GM23338 (cell line): Measurements from ENCODE around the gene PHKB. TPM values are rescaled to one million over a fixed set of nuclear protein-coding genes. Genes with fewer than 3 reads are reported as not detected.

Experiments used
- ATAC-seq: fragments of 200-7000 bp; cut with Tn5 transposase; 3 replicates; pipeline ENCODE4 v1.9.1; 2020
- DNase-seq: peaks from one replicate; pipeline ENCODE4 v3.0.0-alpha.2; 2015; ENCODE audit warnings: low spot score
- H2AFZ ChIP-seq: fragments of 200-600 bp; sonication (generic); 2 replicates; pipeline ENCODE4 v1.8.0; 2016; ENCODE audit warnings: antibody characterized with exemption, mild to moderate bottlenecking, moderate library complexity
- H3F3A ChIP-seq: fragments of 200-600 bp; sonication (generic); replicated peaks from 2 replicates; pipeline ENCODE4 v1.8.0; 2017; ENCODE audit warnings: antibody characterized with exemption, mixed run types, low read depth
- H3K27ac ChIP-seq: fragments of 200-600 bp; sonication (generic); 2 replicates; pipeline ENCODE4 v1.6.1; 2016; ENCODE audit warnings: low read depth
- H3K27me3 ChIP-seq: fragments of 200-600 bp; sonication (generic); 2 replicates; pipeline ENCODE4 v1.8.0; 2016; ENCODE audit warnings: mild to moderate bottlenecking, mixed run types, moderate library complexity; ENCODE audit not compliant: insufficient read depth
- H3K36me3 ChIP-seq: fragments of 200-600 bp; sonication (generic); 2 replicates; pipeline ENCODE4 v1.8.0; 2016; ENCODE audit warnings: mild to moderate bottlenecking; ENCODE audit not compliant: insufficient read depth
- H3K4me1 ChIP-seq: fragments of 200-600 bp; sonication (generic); 2 replicates; pipeline ENCODE4 v1.8.0; 2016; ENCODE audit warnings: mild to moderate bottlenecking, moderate library complexity; ENCODE audit not compliant: insufficient read depth
- H3K4me2 ChIP-seq: fragments of 200-600 bp; sonication (generic); 2 replicates; pipeline ENCODE4 v1.7.1; 2017; ENCODE audit warnings: mixed run types
- H3K4me3 ChIP-seq: fragments of 200-600 bp; sonication (generic); 2 replicates; pipeline ENCODE4 v1.6.1; 2016; ENCODE audit warnings: mixed run types
- H3K79me2 ChIP-seq: fragments of 200-600 bp; sonication (generic); replicated peaks from 2 replicates; pipeline ENCODE4 v1.8.0; 2017; ENCODE audit warnings: mild to moderate bottlenecking; ENCODE audit not compliant: insufficient read depth
- H3K9me2 ChIP-seq: fragments of 200-600 bp; sonication (generic); 2 replicates; pipeline ENCODE4 v1.8.0; 2017; ENCODE audit not compliant: insufficient read depth
- H4K20me1 ChIP-seq: fragments of 200-600 bp; sonication (generic); replicated peaks from 2 replicates; pipeline ENCODE4 v1.8.0; 2017; ENCODE audit warnings: mild to moderate bottlenecking; ENCODE audit not compliant: insufficient read depth
- H3K27ac Mint-ChIP-seq: 2 replicates; pipeline ENCODE4 v1.8.0; 2020; ENCODE audit warnings: inconsistent platforms, mild to moderate bottlenecking, moderate library complexity, mixed read lengths
- H3K27me3 Mint-ChIP-seq: 3 replicates; pipeline ENCODE4 v1.8.0; 2022; ENCODE audit warnings: low read depth, mild to moderate bottlenecking, moderate library complexity, mixed read lengths, inconsistent platforms; ENCODE audit not compliant: insufficient read depth, poor library complexity
- H3K36me3 Mint-ChIP-seq: 3 replicates; pipeline ENCODE4 v1.8.0; 2021; ENCODE audit warnings: low read depth, mild to moderate bottlenecking, inconsistent platforms, moderate library complexity, mixed read lengths
- H3K4me1 Mint-ChIP-seq: 3 replicates; pipeline ENCODE4 v1.8.0; 2020; ENCODE audit warnings: mild to moderate bottlenecking, inconsistent platforms, mixed read lengths
- H3K4me3 Mint-ChIP-seq: 3 replicates; pipeline ENCODE4 v1.8.0; 2021; ENCODE audit warnings: moderate library complexity, mild to moderate bottlenecking, inconsistent platforms, mixed read lengths
- H3K9me3 Mint-ChIP-seq: 3 replicates; pipeline ENCODE4 v1.8.0; 2020; ENCODE audit warnings: moderate library complexity, mild to moderate bottlenecking, inconsistent platforms, mixed read lengths
- CREB1 ChIP-seq: fragments of 250-450 bp; sonication (Bioruptor Pico); IDR thresholded peaks from 2 replicates; pipeline ENCODE4 v1.5.0; 2020; ENCODE audit warnings: low read depth, mild to moderate bottlenecking, moderate library complexity
- CTCF ChIP-seq, 2 experiments: fragments of 200-600 bp in 1 of 2; sonication (generic) in 1 of 2; conservative IDR thresholded peaks; 2 replicates each; pipeline versions ENCODE4 v1.5.1 to v1.6.1; 2016 to 2017; ENCODE audit warnings: antibody characterized with exemption in 2 of 2, low read depth in 2 of 2, mild to moderate bottlenecking in 2 of 2, moderate library complexity in 1 of 2
- ETS1 ChIP-seq: IDR thresholded peaks from 2 replicates; pipeline ENCODE4 v1.6.1; 2016; ENCODE audit warnings: antibody characterized with exemption
- EZH2 ChIP-seq: fragments of 200-600 bp; sonication (generic); IDR thresholded peaks from one replicate; pipeline ENCODE4 v1.8.0; 2017; ENCODE audit warnings: antibody characterized with exemption, mild to moderate bottlenecking, low read depth; ENCODE audit not compliant: unreplicated experiment
- NANOG ChIP-seq: IDR thresholded peaks from 2 replicates; pipeline ENCODE4 v1.6.1; 2016; ENCODE audit warnings: antibody characterized with exemption, borderline replicate concordance
- POLR2AphosphoS5 ChIP-seq: IDR thresholded peaks from 2 replicates; pipeline ENCODE4 v1.6.1; 2016; ENCODE audit warnings: antibody characterized with exemption, low read depth
- REST ChIP-seq: IDR thresholded peaks from one replicate; pipeline ENCODE4 v1.6.1; 2018; ENCODE audit warnings: antibody characterized with exemption; ENCODE audit not compliant: unreplicated experiment
- ZNF114 ChIP-seq: fragments of 250-450 bp; sonication (Bioruptor Pico); IDR thresholded peaks from 2 replicates; pipeline ENCODE4 v1.5.0; 2020; ENCODE audit warnings: mild to moderate bottlenecking, moderate library complexity
- ZNF331 ChIP-seq: fragments of 250-450 bp; sonication (Bioruptor Pico); IDR thresholded peaks from 2 replicates; pipeline ENCODE4 v1.5.0; 2020; ENCODE audit warnings: low read depth, mild to moderate bottlenecking, moderate library complexity
- ZNF462 ChIP-seq: fragments of 250-450 bp; sonication (Bioruptor Pico); IDR thresholded peaks from 2 replicates; pipeline ENCODE4 v1.5.0; 2020; ENCODE audit warnings: mild to moderate bottlenecking, moderate library complexity
- polyA plus RNA-seq: library from polyadenylated mRNA; unstranded; fragments of >200 nt; fragmentation: Nextera tagmentation; extraction: Ambion mirVana; gene quantifications from 2 replicates; pipeline ENCODE4 v1.2.1, GENCODE V29; 2016
- total RNA-seq: library from RNA; depleted of rRNA; stranded (reverse); fragments of >200 nt; shearing (Covaris generic); gene quantifications from 2 replicates; pipeline ENCODE4 v1.2.3, GENCODE V29; 2014

PHKB gene
- total and polyA plus RNA-seq, 2 experiments from 2014 or later = 20.3 to 57.3 TPM

- TF ChIP-seq ZNF462 (no peak), ZNF114 (CRISPR knock-in tag) (no peak), ZNF331 (CRISPR knock-in tag) (no peak), NANOG (no peak), CREB1 (CRISPR knock-in tag) (no peak), POLR2AphosphoS5 (no peak)
These were observed 195.9 kb downstream of the PHKB start (continued) for GRCh38 chr16:47657032-47657431.

- Histone ChIP-seq H3K27me3 (no peaks in the 10 kb centered on the region), H3F3A (no peaks in the 10 kb centered on the region), H3K9me2 (no peaks in the 10 kb centered on the region), H3K27ac (no peak overlapping the region), H3K36me3 (0 out of 2 replicates have a peak, but pooled peaks cover 4% of the 10 kb centered on the region), H3K4me2 (no peak overlapping the region), H3K4me1 (no peaks in the 10 kb centered on the region), H4K20me1 (no peaks in the 10 kb centered on the region), H2AFZ (no peak overlapping the region), H3K79me2 (no peaks in the 10 kb centered on the region), H3K4me3 (no peak overlapping the region)
- no peak for DNase-seq
- H3K27me3 Mint-ChIP-seq = no peaks in the 10 kb centered on the region
- H3K4me3 Mint-ChIP-seq = no peak overlapping the region
- H3K27ac Mint-ChIP-seq = no peak overlapping the region
- no peak for ATAC-seq
- TF ChIP-seq ETS1 (no peak), NANOG (no peak), REST (no peak), CTCF (conservative IDR thresholded peaks at IDR 0.05; ENCODE audit: low read depth in 2 of 2) (no peak), EZH2 (no peak)
- H3K9me3 Mint-ChIP-seq = no peaks in the 10 kb centered on the region
- peaks cover 16% of the 10 kb centered on the region for H3K36me3 Mint-ChIP-seq
- no peaks in the 10 kb centered on the region for H3K4me1 Mint-ChIP-seq
These were observed 196.8 kb downstream of the PHKB start for GRCh38 chr16:47657977-47658376.
